Liver (tissue), 3 donors: Measurements from ENCODE around the gene TNNT1.

Source experiments
- EGR1 ChIP-seq, 2 donors: IDR thresholded peaks; 2 replicates each; pipeline ENCODE4 v1.6.1; 2016 to 2018; ENCODE audit warnings: antibody characterized with exemption in 2 of 2, low read depth in 2 of 2
- HNF4G ChIP-seq: IDR thresholded peaks from 2 replicates; pipeline ENCODE4 v1.6.1; 2016; ENCODE audit warnings: antibody characterized with exemption
- SP1 ChIP-seq: IDR thresholded peaks from 2 replicates; pipeline ENCODE4 v1.6.1; 2018; ENCODE audit warnings: antibody characterized with exemption, mild to moderate bottlenecking
- YY1 ChIP-seq: IDR thresholded peaks from 2 replicates; pipeline ENCODE4 v1.6.1; 2016; ENCODE audit warnings: antibody characterized with exemption, mild to moderate bottlenecking
- TF ChIP-seq, protein P1 (sequence below): fragments of 150-350 bp; IDR thresholded peaks from 2 replicates; pipeline ENCODE4 v1.5.1; 2017; ENCODE audit warnings: improper control_type of control experiment, low read depth, low read length; ENCODE audit not compliant: missing input control
- TF ChIP-seq, protein P2 (sequence below): IDR thresholded peaks from 2 replicates; pipeline ENCODE4 v1.6.1; 2016; ENCODE audit warnings: antibody characterized with exemption
- TF ChIP-seq, protein P3 (sequence below): IDR thresholded peaks from 2 replicates; pipeline ENCODE4 v1.6.1; 2016; ENCODE audit warnings: antibody characterized with exemption
- donor health status: healthy.
- donor health status: healthy.

DNA sequence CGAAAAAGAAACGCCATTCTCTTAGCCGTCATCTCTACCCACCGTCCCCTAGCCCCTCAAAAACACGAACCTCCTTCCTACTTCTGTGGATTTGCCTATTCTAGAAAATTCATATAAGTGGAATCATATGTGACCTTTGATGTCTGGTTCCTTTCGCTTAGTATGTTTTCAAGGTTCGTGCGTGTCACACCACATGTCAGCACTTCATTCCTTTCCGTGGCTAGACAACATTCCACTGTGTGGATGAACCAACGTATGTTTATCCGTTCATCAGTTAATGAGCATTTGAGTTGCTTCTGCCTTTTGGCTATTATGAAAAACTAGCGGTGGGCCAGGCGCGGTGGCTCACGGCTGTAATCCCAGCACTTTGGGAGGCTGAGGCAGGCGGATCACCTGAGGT, 17.6 kb downstream of the TNNT1 start:
- TF ChIP-seq, protein P1, sequence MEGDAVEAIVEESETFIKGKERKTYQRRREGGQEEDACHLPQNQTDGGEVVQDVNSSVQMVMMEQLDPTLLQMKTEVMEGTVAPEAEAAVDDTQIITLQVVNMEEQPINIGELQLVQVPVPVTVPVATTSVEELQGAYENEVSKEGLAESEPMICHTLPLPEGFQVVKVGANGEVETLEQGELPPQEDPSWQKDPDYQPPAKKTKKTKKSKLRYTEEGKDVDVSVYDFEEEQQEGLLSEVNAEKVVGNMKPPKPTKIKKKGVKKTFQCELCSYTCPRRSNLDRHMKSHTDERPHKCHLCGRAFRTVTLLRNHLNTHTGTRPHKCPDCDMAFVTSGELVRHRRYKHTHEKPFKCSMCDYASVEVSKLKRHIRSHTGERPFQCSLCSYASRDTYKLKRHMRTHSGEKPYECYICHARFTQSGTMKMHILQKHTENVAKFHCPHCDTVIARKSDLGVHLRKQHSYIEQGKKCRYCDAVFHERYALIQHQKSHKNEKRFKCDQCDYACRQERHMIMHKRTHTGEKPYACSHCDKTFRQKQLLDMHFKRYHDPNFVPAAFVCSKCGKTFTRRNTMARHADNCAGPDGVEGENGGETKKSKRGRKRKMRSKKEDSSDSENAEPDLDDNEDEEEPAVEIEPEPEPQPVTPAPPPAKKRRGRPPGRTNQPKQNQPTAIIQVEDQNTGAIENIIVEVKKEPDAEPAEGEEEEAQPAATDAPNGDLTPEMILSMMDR, result no peak
- no peak for TF ChIP-seq HNF4G
- TF ChIP-seq SP1, result no peak
- TF ChIP-seq, protein P2, sequence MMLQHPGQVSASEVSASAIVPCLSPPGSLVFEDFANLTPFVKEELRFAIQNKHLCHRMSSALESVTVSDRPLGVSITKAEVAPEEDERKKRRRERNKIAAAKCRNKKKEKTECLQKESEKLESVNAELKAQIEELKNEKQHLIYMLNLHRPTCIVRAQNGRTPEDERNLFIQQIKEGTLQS, result no peak
- no peak for TF ChIP-seq YY1
- TF ChIP-seq, protein P3, sequence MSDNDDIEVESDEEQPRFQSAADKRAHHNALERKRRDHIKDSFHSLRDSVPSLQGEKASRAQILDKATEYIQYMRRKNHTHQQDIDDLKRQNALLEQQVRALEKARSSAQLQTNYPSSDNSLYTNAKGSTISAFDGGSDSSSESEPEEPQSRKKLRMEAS, result no peak
- TF ChIP-seq EGR1 (IDR thresholded peaks at IDR 0.05; ENCODE audit: low read depth in 2 of 2), result no peak
